ENCODE data around the gene RNF135. TPM values are rescaled to one million over a fixed set of nuclear protein-coding genes. Genes with fewer than 3 reads are reported as not detected.

Gene RNF135, protein sequence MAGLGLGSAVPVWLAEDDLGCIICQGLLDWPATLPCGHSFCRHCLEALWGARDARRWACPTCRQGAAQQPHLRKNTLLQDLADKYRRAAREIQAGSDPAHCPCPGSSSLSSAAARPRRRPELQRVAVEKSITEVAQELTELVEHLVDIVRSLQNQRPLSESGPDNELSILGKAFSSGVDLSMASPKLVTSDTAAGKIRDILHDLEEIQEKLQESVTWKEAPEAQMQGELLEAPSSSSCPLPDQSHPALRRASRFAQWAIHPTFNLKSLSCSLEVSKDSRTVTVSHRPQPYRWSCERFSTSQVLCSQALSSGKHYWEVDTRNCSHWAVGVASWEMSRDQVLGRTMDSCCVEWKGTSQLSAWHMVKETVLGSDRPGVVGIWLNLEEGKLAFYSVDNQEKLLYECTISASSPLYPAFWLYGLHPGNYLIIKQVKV
- total RNA-seq (2014; rRNA removed; shearing (Covaris generic)): not detected in 2 replicates
- 0.29 TPM in 1 of 2 replicates, not detected in the other for total RNA-seq (2022)
- percentile 10 among the genes with signal in this experiment for Bru-seq, nascent RNA
- BruChase-seq, experiment 1, labeled RNA remaining after a 6-hour chase: percentile 12 among the genes with signal in this experiment
- percentile 14 among the genes with signal in this experiment for BruChase-seq, experiment 2, labeled RNA remaining after a 2-hour chase
- long read RNA-seq: 0 reads

DNA sequence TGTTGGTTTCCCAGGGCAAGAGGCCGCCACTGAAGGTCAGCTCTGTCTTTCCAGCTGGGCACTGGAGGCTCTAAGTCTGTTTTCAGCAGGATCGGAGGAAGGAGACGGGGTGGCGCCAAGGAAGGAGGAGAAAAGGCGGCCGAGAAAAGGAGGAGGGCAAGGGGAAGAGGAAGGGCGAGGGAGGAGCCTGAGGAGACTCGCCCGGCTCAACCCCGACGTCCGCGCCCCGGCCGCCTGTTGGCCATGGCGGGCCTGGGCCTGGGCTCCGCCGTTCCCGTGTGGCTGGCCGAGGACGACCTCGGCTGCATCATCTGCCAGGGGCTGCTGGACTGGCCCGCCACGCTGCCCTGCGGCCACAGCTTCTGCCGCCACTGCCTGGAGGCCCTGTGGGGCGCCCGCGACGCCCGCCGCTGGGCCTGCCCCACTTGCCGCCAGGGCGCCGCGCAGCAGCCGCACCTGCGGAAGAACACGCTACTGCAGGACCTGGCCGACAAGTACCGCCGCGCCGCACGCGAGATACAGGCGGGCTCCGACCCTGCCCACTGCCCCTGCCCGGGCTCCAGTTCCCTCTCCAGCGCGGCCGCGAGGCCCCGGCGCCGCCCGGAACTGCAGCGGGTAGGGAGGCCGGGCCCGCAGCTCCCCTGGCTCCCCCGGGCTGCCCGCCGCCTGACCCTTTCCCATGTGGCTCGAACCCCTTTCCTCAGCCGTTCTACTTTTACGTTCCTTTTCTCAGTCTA is at the start of gene RNF135:
Gene RNF135, plus strand, starts transcription at position 209 of the 737 bp plus-strand sequence. Its CDS starts 35 bp downstream, at position 244.
- H4K20me1 ChIP-seq (ENCODE audit: insufficient read depth, low read length): no peaks in the 10 kb centered on the region
- TF ChIP-seq EZH2phosphoT487 (IDR thresholded peaks at IDR 0.05; ENCODE audit: borderline replicate concordance, low read depth, low read length): no peak
- H3K9me2 ChIP-seq (ENCODE audit: insufficient read depth, low read length): no peaks in the 10 kb centered on the region
- peak within 1 kb of the TSS; percentile 37 for H3K4me3 ChIP-seq (ENCODE audit: low read depth, low read length, poor library complexity, severe bottlenecking)
- H3K27ac ChIP-seq (ENCODE audit: low read depth, low read length, poor library complexity, severe bottlenecking): no peak within 1 kb of the TSS
- H3K4me1 ChIP-seq (ENCODE audit: insufficient read depth, low read length, poor library complexity, severe bottlenecking): peaks cover 34% of the 10 kb centered on the region
- no peaks in the 10 kb centered on the region for H3K79me2 ChIP-seq (ENCODE audit: insufficient read depth, low read depth, low read length)
- intact Hi-C loops (cut with micrococcal nuclease; ENCODE audit: unreplicated experiment): no loop called here
- peak within 1 kb of the TSS; percentile 20; the same call in 1 of the 2 replicates for H2AFZ ChIP-seq (ENCODE audit: low read length)
- H3K9me3 ChIP-seq (ENCODE audit: low read length): peaks cover 9% of the 10 kb centered on the region; the same call in 1 of the 2 replicates
- CTCF ChIA-PET (ENCODE audit: unreplicated experiment): interaction anchor here (1.4 kb wide), 1 partner anchor 10 kb away, joined by 4 read pairs; no protein-coding TSS in a partner anchor
- POLR2A ChIA-PET: interaction anchor here (0.7 kb wide), 1 partner anchor 23 kb away, joined by 4 read pairs; no protein-coding TSS in a partner anchor
- peak within 1 kb of the TSS; percentile 72 for H3K4me2 ChIP-seq (ENCODE audit: low read length)
- no peaks in the 10 kb centered on the region for H3K36me3 ChIP-seq (ENCODE audit: insufficient read depth, low read length)
- BruUV-seq (replicated peaks): no TSS peak
- no peak for DNase-seq (ENCODE audit: low spot score)

DNA sequence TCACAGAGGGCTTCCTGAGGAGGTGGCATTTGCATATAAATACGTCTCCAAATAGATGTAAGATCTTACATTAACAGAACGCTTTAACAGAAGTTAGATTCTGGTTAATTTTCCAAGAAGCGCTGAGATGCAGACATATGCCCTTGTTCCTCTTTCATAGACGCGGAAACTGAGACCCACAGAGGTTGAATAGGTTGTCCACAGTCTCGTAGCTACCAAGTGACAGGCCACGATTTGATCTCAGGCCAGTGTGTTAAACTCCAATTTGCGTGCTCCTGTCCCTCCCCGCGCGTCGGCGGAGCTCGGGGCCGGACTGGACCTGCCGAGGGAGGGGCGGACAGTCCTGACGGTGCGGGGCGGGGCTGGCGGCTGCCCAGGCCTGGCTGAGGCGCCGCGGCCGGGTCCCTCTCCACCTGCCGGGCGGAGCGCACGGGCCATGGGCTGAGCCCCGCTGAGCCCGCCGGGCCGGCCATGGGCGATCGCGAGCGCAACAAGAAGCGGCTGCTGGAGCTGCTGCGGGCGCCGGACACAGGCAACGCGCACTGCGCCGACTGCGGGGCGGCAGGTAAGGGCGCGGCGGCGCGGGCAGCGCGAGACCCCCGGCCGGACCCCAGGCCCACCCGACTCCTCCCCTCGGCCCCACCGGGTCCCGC is 49.2 kb upstream of the RNF135 start, which contains the start of gene ADAP2:
Gene ADAP2, plus strand, starts transcription at position 402 of the 653 bp plus-strand sequence. Its CDS starts 70 bp downstream, at position 472.
- no peaks in the 10 kb centered on the region for H3K9me2 ChIP-seq (ENCODE audit: insufficient read depth, low read length)
- peak within 1 kb of the TSS; percentile 41 for H3K4me3 ChIP-seq (ENCODE audit: low read depth, low read length, poor library complexity, severe bottlenecking)
- intact Hi-C loops (cut with micrococcal nuclease; ENCODE audit: unreplicated experiment): no loop called here
- peaks cover 7% of the 10 kb centered on the region for H3K4me1 ChIP-seq (ENCODE audit: insufficient read depth, low read length, poor library complexity, severe bottlenecking)
- H3K27ac ChIP-seq (ENCODE audit: low read depth, low read length, poor library complexity, severe bottlenecking): no peak within 1 kb of the TSS
- no TSS peak for BruUV-seq (replicated peaks)
- H2AFZ ChIP-seq (ENCODE audit: low read length): no peak within 1 kb of the TSS
- POLR2A ChIA-PET: no interaction called here
- DNase-seq (ENCODE audit: low spot score): peak; percentile 27
- H3K36me3 ChIP-seq (ENCODE audit: insufficient read depth, low read length): no peaks in the 10 kb centered on the region
- no peaks in the 10 kb centered on the region for H3K9me3 ChIP-seq (ENCODE audit: low read length)
- no peaks in the 10 kb centered on the region for H4K20me1 ChIP-seq (ENCODE audit: insufficient read depth, low read length)
- CTCF ChIA-PET (ENCODE audit: unreplicated experiment): no interaction called here
- no peak for TF ChIP-seq EZH2phosphoT487 (IDR thresholded peaks at IDR 0.05; ENCODE audit: borderline replicate concordance, low read depth, low read length)
- TF ChIP-seq, protein P1, sequence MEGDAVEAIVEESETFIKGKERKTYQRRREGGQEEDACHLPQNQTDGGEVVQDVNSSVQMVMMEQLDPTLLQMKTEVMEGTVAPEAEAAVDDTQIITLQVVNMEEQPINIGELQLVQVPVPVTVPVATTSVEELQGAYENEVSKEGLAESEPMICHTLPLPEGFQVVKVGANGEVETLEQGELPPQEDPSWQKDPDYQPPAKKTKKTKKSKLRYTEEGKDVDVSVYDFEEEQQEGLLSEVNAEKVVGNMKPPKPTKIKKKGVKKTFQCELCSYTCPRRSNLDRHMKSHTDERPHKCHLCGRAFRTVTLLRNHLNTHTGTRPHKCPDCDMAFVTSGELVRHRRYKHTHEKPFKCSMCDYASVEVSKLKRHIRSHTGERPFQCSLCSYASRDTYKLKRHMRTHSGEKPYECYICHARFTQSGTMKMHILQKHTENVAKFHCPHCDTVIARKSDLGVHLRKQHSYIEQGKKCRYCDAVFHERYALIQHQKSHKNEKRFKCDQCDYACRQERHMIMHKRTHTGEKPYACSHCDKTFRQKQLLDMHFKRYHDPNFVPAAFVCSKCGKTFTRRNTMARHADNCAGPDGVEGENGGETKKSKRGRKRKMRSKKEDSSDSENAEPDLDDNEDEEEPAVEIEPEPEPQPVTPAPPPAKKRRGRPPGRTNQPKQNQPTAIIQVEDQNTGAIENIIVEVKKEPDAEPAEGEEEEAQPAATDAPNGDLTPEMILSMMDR (conservative IDR thresholded peaks at IDR 0.05; ENCODE audit: low read length): no peak
- H3K4me2 ChIP-seq (ENCODE audit: low read length): peak within 1 kb of the TSS; percentile 79
- no peaks in the 10 kb centered on the region for H3K79me2 ChIP-seq (ENCODE audit: insufficient read depth, low read depth, low read length)

Measured in OCI-LY7 (cell line).